ENCODE measurements around the gene LELP1. TPM values are rescaled to one million over a fixed set of nuclear protein-coding genes. Genes with fewer than 3 reads are reported as not detected.
"Not testable (repeated sequence)": the region's sequence is repeated elsewhere in the genome, so short reads cannot be mapped to it uniquely, and the experiment has no call there.

The LELP1 gene
- total and polyA plus RNA-seq, 2 experiments from 2014 or later = not detected

DNA sequence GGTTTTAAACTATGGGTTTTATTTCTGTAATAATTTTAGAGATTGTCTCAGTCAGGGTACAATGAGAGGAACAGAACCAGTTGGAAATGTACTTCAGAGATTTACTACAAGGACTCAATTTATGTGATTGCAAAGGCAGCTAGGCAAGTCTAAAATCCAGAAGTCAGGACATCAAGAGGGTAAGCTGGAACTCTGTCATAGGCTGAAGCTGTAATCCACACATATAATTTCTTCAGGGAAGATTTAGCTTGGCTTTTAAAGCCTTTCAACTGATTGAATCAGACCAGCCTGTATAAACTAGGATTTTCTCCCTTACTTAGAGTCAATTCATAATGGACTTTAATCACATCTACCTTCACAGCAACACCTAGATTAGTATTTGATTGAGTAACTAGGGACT, 24.3 kb upstream of the LELP1 start (continued):
- TF ChIP-seq, protein P1, sequence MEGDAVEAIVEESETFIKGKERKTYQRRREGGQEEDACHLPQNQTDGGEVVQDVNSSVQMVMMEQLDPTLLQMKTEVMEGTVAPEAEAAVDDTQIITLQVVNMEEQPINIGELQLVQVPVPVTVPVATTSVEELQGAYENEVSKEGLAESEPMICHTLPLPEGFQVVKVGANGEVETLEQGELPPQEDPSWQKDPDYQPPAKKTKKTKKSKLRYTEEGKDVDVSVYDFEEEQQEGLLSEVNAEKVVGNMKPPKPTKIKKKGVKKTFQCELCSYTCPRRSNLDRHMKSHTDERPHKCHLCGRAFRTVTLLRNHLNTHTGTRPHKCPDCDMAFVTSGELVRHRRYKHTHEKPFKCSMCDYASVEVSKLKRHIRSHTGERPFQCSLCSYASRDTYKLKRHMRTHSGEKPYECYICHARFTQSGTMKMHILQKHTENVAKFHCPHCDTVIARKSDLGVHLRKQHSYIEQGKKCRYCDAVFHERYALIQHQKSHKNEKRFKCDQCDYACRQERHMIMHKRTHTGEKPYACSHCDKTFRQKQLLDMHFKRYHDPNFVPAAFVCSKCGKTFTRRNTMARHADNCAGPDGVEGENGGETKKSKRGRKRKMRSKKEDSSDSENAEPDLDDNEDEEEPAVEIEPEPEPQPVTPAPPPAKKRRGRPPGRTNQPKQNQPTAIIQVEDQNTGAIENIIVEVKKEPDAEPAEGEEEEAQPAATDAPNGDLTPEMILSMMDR (conservative IDR thresholded peaks at IDR 0.05; ENCODE audit: low read depth in 2 of 2) = no peak

DNA sequence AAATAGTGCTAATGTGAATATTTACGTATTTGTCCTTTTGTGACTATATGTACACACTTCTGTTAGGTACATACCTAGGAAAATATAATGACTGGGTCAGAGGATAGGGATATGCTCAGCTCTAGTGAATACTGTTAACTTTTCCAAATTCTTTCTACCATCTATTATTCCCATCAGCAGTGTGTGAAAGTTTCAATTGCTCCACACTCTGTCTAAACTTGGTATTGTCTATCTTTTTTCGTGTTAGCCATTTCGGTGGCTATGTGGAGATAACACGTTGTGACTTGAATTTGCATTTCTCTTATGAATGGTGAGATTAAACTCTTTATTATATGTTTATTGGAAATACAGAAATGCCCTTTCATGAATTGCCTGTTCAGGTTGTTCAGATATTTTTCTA, 22.7 kb upstream of the LELP1 start:
- Histone ChIP-seq H4K20me1 (replicated peaks; ENCODE audit: insufficient read depth) (no peaks in the 10 kb centered on the region), H3K4me3 (no peak overlapping the region), H3F3A (replicated peaks; ENCODE audit: low read depth) (no peaks in the 10 kb centered on the region), H2AFZ (no peak overlapping the region), H3K27ac (ENCODE audit: low read depth) (no peak overlapping the region), H3K36me3 (ENCODE audit: insufficient read depth) (no peaks in the 10 kb centered on the region), H3K4me2 (no peak overlapping the region), H3K27me3 (ENCODE audit: insufficient read depth) (no peaks in the 10 kb centered on the region), H3K9me2 (ENCODE audit: insufficient read depth) (peaks cover 2% of the 10 kb centered on the region; the same call in 1 of the 2 replicates), H3K79me2 (replicated peaks; ENCODE audit: insufficient read depth) (no peaks in the 10 kb centered on the region), H3K4me1 (ENCODE audit: insufficient read depth) (no peaks in the 10 kb centered on the region)
- H3K27me3 Mint-ChIP-seq (ENCODE audit: insufficient read depth, low read depth, poor library complexity) = no peaks in the 10 kb centered on the region
- ATAC-seq = no peak
- H3K4me1 Mint-ChIP-seq = no peaks in the 10 kb centered on the region
- peaks cover 19% of the 10 kb centered on the region for H3K36me3 Mint-ChIP-seq (ENCODE audit: low read depth)
- no peak overlapping the region for H3K4me3 Mint-ChIP-seq
- H3K27ac Mint-ChIP-seq = no peak overlapping the region
- no peak for TF ChIP-seq ZNF114 (CRISPR knock-in tag; IDR thresholded peaks at IDR 0.05)
- TF ChIP-seq, protein P2, sequence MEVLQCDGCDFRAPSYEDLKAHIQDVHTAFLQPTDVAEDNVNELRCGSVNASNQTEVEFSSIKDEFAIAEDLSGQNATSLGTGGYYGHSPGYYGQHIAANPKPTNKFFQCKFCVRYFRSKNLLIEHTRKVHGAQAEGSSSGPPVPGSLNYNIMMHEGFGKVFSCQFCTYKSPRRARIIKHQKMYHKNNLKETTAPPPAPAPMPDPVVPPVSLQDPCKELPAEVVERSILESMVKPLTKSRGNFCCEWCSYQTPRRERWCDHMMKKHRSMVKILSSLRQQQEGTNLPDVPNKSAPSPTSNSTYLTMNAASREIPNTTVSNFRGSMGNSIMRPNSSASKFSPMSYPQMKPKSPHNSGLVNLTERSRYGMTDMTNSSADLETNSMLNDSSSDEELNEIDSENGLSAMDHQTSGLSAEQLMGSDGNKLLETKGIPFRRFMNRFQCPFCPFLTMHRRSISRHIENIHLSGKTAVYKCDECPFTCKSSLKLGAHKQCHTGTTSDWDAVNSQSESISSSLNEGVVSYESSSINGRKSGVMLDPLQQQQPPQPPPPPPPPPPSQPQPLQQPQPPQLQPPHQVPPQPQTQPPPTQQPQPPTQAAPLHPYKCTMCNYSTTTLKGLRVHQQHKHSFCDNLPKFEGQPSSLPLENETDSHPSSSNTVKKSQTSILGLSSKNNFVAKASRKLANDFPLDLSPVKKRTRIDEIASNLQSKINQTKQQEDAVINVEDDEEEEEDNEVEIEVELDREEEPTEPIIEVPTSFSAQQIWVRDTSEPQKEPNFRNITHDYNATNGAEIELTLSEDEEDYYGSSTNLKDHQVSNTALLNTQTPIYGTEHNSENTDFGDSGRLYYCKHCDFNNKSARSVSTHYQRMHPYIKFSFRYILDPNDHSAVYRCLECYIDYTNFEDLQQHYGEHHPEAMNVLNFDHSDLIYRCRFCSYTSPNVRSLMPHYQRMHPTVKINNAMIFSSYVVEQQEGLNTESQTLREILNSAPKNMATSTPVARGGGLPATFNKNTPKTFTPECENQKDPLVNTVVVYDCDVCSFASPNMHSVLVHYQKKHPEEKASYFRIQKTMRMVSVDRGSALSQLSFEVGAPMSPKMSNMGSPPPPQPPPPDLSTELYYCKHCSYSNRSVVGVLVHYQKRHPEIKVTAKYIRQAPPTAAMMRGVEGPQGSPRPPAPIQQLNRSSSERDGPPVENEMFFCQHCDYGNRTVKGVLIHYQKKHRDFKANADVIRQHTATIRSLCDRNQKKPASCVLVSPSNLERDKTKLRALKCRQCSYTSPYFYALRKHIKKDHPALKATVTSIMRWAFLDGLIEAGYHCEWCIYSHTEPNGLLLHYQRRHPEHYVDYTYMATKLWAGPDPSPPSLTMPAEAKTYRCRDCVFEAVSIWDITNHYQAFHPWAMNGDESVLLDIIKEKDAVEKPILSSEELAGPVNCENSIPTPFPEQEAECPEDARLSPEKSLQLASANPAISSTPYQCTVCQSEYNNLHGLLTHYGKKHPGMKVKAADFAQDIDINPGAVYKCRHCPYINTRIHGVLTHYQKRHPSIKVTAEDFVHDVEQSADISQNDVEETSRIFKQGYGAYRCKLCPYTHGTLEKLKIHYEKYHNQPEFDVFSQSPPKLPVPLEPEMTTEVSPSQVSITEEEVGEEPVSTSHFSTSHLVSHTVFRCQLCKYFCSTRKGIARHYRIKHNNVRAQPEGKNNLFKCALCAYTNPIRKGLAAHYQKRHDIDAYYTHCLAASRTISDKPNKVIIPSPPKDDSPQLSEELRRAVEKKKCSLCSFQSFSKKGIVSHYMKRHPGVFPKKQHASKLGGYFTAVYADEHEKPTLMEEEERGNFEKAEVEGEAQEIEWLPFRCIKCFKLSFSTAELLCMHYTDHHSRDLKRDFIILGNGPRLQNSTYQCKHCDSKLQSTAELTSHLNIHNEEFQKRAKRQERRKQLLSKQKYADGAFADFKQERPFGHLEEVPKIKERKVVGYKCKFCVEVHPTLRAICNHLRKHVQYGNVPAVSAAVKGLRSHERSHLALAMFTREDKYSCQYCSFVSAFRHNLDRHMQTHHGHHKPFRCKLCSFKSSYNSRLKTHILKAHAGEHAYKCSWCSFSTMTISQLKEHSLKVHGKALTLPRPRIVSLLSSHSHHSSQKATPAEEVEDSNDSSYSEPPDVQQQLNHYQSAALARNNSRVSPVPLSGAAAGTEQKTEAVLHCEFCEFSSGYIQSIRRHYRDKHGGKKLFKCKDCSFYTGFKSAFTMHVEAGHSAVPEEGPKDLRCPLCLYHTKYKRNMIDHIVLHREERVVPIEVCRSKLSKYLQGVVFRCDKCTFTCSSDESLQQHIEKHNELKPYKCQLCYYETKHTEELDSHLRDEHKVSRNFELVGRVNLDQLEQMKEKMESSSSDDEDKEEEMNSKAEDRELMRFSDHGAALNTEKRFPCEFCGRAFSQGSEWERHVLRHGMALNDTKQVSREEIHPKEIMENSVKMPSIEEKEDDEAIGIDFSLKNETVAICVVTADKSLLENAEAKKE (CRISPR knock-in tag; IDR thresholded peaks at IDR 0.05) = no peak
- no peak for TF ChIP-seq STAT1 (IDR thresholded peaks at IDR 0.05; ENCODE audit: unreplicated experiment)
- no peak for TF ChIP-seq POLR2AphosphoS5 (IDR thresholded peaks at IDR 0.05; ENCODE audit: low read depth)
- peaks cover 19% of the 10 kb centered on the region for H3K9me3 Mint-ChIP-seq
- no peak for DNase-seq (ENCODE audit: low spot score)

DNA sequence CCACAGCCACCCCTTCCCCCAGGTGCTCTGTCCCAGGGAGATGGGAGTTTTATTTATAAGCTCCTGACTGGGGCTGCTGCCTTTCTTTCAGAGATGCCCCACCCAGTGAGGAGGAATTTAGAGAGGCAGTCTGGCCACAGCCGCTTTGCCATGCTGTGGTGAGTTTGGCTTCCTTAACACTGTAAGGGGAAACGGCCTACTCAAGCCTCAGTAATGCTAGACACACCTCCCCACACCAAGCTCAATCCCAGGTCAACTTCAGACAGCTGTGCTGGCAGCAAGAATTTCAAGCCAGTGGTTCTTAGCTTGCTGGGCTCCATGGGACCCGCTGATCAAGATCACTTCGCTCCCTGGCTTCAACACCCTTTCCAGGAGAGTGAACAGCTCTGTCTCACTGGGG, 14.9 kb upstream of the LELP1 start:
- H3K4me1 Mint-ChIP-seq; H3K27ac Mint-ChIP-seq; H3K4me3 ChIP-seq; H3K4me1 ChIP-seq (ENCODE audit: insufficient read depth); DNase-seq (ENCODE audit: low spot score); H2AFZ ChIP-seq; H3K79me2 ChIP-seq (replicated peaks; ENCODE audit: insufficient read depth); H3K4me3 Mint-ChIP-seq; H3F3A ChIP-seq (replicated peaks; ENCODE audit: low read depth); H3K36me3 ChIP-seq (ENCODE audit: insufficient read depth); H3K27me3 ChIP-seq (ENCODE audit: insufficient read depth); H3K27me3 Mint-ChIP-seq (ENCODE audit: insufficient read depth, low read depth, poor library complexity); H3K4me2 ChIP-seq; H3K27ac ChIP-seq (ENCODE audit: low read depth); ATAC-seq; H4K20me1 ChIP-seq (replicated peaks; ENCODE audit: insufficient read depth); H3K9me2 ChIP-seq (ENCODE audit: insufficient read depth): not testable (repeated sequence)
- peaks cover 33% of the 10 kb centered on the region for H3K9me3 Mint-ChIP-seq
- H3K36me3 Mint-ChIP-seq (ENCODE audit: low read depth) = peaks cover 34% of the 10 kb centered on the region
